ENCODE data around the gene GPBAR1.

DNA sequence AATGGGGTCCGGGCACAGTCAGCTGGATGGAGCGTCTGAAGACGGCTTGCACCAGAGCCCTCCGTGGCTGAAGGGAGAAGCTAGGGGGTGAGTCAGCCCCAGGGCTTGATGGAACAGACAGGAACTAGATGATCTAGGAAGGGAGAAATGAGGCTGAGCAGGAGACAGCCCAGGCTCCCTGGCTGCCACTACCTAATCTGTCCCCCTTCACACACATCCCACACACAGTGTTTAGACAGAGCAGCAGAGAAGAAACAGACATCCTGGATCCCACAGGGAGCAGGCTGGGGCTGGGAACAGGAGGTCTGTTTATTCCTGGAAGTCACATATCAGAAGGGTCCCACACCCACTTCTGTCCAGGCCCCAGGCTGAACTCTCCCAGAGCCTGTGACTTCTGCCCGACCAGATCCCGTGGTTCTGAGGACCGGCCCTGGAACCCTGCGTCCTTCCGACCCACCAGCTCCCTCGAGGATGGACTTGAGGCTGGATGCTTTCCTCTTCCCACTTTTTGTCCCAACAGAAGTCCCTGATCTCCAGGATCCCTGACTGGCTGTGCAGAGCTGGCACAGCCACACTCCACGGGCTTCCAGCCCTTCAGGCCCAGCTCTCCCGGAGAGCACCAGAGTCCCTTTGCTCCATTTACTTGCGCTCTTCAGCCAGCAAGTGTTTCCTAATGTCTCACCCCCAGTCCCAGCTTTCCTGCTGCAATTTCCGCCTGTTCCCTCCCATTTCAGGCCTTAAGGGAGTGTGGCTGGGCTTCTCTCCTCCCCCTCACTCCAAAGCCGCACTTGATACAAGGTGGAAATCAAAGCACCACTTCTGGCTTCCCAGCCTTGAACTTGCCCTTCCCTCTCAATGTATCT, 1.5 kb upstream of the GPBAR1 start:
- TF ChIP-seq, protein P1, sequence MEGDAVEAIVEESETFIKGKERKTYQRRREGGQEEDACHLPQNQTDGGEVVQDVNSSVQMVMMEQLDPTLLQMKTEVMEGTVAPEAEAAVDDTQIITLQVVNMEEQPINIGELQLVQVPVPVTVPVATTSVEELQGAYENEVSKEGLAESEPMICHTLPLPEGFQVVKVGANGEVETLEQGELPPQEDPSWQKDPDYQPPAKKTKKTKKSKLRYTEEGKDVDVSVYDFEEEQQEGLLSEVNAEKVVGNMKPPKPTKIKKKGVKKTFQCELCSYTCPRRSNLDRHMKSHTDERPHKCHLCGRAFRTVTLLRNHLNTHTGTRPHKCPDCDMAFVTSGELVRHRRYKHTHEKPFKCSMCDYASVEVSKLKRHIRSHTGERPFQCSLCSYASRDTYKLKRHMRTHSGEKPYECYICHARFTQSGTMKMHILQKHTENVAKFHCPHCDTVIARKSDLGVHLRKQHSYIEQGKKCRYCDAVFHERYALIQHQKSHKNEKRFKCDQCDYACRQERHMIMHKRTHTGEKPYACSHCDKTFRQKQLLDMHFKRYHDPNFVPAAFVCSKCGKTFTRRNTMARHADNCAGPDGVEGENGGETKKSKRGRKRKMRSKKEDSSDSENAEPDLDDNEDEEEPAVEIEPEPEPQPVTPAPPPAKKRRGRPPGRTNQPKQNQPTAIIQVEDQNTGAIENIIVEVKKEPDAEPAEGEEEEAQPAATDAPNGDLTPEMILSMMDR (conservative IDR thresholded peaks at IDR 0.05; ENCODE audit: low read depth in 2 of 2): no peak
- TF ChIP-seq POLR2AphosphoS5 (IDR thresholded peaks at IDR 0.05; ENCODE audit: low read depth) (no peak), JUNB (IDR thresholded peaks at IDR 0.05; ENCODE audit: unreplicated experiment) (no peak), STAT1 (IDR thresholded peaks at IDR 0.05; ENCODE audit: unreplicated experiment) (no peak)
